ENCODE results near the gene INMT.
A peak's percentile ranks its signal among the peaks of the same experiment; 100 is the strongest.

Gene INMT

GRCh38 chr7:30789334-30789711 is 37.4 kb downstream of the INMT start:
- peak; percentile 86 for DNase-seq

DNA sequence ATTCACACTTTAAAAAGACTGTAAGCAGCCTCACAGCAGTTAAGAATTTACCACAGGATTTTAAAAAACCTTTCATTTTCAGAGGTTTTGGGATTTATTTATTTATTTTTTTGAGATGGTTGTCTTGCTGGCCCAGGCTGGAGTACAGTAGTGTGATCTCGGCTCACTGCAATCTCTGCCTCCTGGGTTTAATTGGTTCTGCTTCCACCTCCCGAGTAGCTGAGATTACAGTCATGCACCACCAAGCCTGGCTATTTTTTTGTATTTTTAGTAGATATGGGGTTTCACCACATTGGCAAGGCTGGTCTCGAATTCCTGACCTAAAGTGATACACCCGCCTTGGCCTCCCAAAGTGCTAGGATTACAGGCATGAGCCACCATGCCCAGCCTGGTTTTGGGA is 38.4 kb downstream of the INMT start:
- DNase-seq = peak; percentile 34

GRCh38 chr7:30791114-30791513 is 39.2 kb downstream of the INMT start:
- no peak for DNase-seq

- no peak for DNase-seq
These were observed 43.4 kb downstream of the INMT start for GRCh38 chr7:30795161-30795948.

DNA sequence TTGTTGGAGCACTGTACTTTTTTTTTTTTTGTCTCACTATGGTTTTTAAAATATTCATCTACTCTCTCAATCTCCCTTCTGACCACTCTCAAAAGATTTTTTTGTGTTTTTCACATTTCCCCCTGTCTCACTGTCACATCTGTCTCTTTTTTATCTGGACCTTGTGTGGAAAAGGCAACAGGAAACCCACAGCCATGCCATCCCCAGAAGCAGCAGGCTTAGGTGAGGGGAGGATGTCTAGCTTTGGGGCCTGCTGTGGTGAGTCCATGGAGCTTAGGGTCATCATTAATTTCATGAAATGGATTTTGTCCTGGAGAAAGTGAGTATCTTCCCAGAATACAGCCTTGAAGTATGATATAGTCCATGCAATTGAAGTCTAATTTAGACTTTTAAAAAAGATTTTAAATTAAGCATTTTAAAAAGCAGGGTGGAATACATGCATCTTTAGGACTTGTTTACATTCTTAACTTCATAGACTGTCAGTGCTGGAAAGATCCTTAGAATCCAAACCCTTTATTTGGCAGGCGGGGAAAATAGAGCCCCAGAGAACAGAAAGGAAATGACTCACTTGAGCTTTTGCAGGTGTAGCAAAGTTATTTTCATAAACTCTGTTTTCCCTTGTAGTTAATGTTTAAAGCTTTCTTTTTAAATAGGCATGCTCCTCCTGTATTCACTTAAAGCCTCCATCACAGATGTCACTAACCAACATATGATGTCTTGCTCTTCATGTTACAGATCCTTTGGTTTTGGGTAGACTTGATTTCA is 44.4 kb downstream of the INMT start:
- DNase-seq = peak; percentile 54

DNA sequence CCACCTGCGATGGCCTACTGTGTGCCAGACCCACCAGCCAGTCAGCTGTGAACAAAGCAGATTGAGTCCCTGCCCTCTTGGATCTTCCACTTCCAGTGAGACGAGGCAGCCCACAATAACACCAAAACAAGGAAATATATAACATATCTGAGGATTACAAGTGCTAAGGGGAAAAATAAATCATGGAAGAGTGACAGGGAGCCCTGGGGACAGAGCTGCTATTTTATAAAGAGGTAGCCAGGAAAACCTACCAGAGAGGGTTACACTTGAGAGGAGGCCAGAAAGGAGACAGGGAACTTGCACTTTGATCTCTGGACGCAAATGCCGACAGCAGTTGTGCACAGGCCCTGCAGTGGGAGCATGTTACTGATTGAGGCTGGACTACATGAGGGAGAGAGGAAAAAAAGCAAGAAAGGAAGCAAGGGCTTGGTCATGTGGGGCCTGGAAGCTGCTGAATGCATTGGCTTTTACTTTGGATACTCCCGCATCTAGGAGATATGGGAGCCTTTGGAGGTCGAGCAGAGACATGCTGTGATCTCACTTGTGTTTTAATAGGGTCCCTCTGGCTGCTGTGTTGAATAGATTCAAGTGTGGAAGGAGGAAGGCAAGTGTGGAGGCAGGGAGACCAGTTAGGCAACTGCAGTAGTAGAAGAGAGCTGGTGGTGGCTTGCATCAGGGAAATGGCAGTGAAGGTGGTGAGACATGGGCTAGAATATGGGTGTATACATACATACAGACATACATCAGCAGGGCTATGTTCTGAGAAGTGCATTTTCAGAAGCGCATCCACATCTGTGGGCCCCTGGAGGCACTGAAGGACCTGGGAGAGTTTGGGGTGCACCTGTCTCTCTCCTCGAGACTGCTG is 45.5 kb downstream of the INMT start:
- no peak for DNase-seq

DNA sequence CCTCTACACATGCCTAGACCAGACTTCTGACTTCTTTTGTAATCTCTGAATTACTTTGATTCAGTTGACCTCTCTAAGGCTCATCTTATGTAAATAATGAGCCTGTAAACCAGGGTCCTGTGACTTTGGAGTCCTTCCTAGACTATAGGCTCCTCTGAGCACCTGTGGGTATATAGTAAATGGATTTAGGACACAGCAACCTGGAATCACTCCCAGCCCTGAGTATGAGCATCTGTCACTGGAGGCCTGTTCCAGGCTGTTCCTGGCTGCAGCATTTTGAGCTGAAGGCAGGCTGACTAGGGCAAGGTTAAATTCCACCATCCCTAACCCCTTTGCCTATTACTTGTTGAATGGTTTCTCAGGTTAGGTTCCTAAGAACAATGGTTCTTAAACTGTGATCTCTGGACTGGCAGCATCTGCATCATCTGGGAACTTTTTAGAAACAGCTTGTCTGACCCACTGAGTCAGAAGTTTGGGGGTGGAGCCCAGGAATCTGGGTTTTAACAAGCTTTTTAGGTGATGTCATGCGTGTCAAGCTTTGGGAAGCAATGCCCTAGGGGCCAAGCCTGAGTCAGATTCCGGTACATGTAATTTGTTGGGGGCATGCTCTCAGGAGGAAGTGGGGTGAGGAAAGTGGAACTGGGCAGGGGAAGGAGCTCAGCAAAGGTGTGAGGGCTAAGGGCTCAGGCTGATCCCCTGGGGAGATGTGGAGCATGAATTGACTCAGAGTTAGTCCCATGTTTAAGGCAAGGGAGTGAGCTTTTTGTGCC is 47.5 kb downstream of the INMT start:
- DNase-seq = peak; percentile 99

GRCh38 chr7:30799976-30800661 is 48.2 kb downstream of the INMT start:
- DNase-seq = no peak

GRCh38 chr7:30800785-30801252 is 48.9 kb downstream of the INMT start:
- peak; percentile 86 for DNase-seq

GRCh38 chr7:30802812-30803211 is 50.9 kb downstream of the INMT start:
- DNase-seq = no peak

DNA sequence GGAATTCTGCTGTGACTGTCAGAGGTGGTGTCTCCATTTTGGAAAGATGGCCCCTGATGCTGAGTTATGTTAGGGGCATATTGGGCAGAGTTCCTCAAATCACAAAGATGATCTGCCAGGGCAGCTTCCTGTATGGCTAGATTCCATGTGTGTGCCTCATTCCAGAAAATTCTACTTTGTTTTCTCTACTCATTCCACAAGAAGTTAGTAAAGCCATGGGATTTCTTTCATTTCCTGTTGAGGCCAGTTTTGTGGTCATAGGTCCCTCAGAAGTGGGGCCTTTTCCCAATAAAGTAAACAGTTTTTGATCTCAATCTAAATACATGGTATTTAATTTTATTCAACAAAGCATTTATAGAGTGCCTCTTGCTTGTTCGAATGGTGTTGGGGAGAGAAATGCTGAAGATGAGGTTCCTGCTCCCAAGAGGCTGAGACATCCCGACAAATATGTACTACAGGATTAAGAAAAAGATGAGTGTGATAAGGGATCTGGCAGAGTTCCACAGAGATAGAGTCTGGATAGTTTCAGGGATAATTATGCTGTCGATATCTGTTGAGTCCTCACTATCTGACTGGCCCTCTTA is 52.2 kb downstream of the INMT start:
- DNase-seq = peak; percentile 95

DNA sequence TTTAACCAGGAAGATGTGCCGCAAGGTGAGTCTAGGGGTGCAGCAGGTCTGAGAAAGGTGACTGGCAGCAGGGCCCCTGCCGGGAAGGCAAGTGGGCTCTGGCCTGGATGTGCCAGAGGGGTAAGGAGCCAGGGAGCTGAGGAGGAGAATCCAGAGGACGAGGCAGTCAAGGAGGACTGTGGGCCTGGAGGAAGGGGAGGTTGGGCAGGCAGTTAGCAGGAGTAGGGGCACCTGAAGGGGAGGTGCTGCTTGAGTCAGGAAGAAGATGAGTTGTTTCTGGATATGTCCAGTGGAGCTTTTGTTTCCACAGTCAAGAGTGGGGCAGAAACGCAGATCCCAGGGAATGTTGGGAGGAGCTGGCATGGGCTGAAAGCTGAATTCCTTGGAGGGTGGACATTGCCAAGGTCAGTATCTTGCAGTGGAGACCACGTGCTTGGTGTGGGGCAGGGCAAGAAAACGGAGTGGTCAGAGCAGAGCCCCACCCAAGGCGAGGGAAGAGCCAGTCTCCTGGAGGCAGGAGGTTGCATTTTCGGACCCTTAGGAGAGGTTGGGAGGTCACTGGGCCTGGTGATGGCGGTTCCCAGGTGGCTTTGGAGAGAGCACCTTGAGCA is 53.3 kb downstream of the INMT start:
- no peak for DNase-seq

- no peak for DNase-seq
These were observed 54.0 kb downstream of the INMT start for GRCh38 chr7:30805931-30806330.

All from EL (cell line).